Loucy (cell line): ENCODE measurements around the gene DUSP9.

Experiments
- CTCF ChIP-seq: fragments of 200-600 bp; sonication (generic); conservative IDR thresholded peaks from 2 replicates; pipeline ENCODE4 v1.5.1; 2014; ENCODE audit warnings: mild to moderate bottlenecking, antibody characterized with exemption, low read length
- EZH2phosphoT487 ChIP-seq: fragments of 200-600 bp; IDR thresholded peaks from 2 replicates; pipeline ENCODE4 v1.6.1; 2018; ENCODE audit warnings: antibody characterized with exemption, mild to moderate bottlenecking, moderate library complexity, borderline replicate concordance

- TF ChIP-seq CTCF = no peak
- TF ChIP-seq EZH2phosphoT487 = no peak
Observed at GRCh38 chrX:153600921-153601320, 46.1 kb upstream of the DUSP9 start.
